Measurements from ENCODE around the gene SORL1-AS1.

Gene SORL1-AS1

DNA sequence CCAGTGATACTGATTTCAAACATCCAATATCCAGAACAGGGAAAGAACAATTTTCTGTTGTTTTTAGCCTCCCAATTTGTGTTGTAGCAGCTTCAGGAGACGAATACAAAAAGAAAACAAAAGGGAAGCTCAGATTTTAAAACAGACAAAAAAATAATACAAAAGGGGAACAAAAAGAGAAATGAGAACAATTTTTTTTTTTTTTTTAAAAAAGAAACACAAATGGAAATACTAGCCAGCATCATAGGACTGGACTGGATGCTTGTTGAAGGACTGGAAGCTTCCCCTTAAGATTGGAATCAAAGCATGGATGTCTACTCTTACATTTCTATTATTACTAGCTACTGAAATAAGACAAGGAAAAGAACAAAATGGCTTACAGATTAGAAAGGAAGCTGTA is 47.1 kb downstream of the SORL1-AS1 start:
- Histone ChIP-seq H3K79me2 (ENCODE audit: low read length) (no peaks in the 10 kb centered on the region), H3K27me3 (ENCODE audit: low read depth, low read length) (no peaks in the 10 kb centered on the region), H3K4me3 (ENCODE audit: low read length) (no peak overlapping the region), H3K36me3 (replicated peaks; ENCODE audit: low read depth, low read length) (no peaks in the 10 kb centered on the region), H3K4me2 (ENCODE audit: low read length) (no peak overlapping the region), H3K9ac (ENCODE audit: low read length) (no peak overlapping the region), H2AFZ (ENCODE audit: low read depth, low read length) (no peak overlapping the region), H4K20me1 (ENCODE audit: insufficient read depth, low read length) (no peaks in the 10 kb centered on the region), H3K9me3 (ENCODE audit: insufficient read depth, low read length) (peaks cover 6% of the 10 kb centered on the region; the same call in 1 of the 2 replicates), H3K4me1 (ENCODE audit: low read length) (peaks cover 11% of the 10 kb centered on the region), H3K27ac (ENCODE audit: low read length) (no peak overlapping the region)
- TF ChIP-seq, protein P1, sequence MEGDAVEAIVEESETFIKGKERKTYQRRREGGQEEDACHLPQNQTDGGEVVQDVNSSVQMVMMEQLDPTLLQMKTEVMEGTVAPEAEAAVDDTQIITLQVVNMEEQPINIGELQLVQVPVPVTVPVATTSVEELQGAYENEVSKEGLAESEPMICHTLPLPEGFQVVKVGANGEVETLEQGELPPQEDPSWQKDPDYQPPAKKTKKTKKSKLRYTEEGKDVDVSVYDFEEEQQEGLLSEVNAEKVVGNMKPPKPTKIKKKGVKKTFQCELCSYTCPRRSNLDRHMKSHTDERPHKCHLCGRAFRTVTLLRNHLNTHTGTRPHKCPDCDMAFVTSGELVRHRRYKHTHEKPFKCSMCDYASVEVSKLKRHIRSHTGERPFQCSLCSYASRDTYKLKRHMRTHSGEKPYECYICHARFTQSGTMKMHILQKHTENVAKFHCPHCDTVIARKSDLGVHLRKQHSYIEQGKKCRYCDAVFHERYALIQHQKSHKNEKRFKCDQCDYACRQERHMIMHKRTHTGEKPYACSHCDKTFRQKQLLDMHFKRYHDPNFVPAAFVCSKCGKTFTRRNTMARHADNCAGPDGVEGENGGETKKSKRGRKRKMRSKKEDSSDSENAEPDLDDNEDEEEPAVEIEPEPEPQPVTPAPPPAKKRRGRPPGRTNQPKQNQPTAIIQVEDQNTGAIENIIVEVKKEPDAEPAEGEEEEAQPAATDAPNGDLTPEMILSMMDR (IDR thresholded peaks at IDR 0.05; ENCODE audit: low read depth, low read length) = no peak
- TF ChIP-seq EZH2phosphoT487 (IDR thresholded peaks at IDR 0.05; ENCODE audit: low read depth) = no peak

DNA sequence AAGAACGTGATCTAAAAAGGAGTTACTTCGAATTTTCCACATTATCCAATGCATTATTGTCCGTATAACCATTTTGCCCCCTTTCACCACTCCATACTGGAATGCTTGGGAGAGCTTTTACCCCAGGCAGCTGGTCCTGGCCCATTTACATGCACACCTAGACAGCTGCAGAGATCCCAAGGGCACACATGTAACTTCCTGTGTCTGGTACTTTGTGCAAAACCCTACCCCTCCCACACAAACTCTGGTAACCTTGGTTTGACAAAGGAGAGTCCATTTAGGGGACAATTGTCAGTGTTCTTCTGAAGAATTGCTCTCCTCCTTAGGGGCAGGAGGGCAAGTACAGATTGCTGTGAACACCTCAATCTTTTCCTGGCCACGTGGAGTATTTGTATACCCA is 58.0 kb downstream of the SORL1-AS1 start:
- no peak overlapping the region for H3K4me2 ChIP-seq (ENCODE audit: low read length)
- H2AFZ ChIP-seq (ENCODE audit: low read depth, low read length) = no peak overlapping the region; the same call in 1 of the 2 replicates
- no peak overlapping the region for H3K4me3 ChIP-seq (ENCODE audit: low read length)
- 0 out of 2 replicates have a peak, but pooled peaks cover 3% of the 10 kb centered on the region for H3K27me3 ChIP-seq (ENCODE audit: low read depth, low read length)
- H3K4me1 ChIP-seq (ENCODE audit: low read length) = peaks cover 10% of the 10 kb centered on the region
- H3K27ac ChIP-seq (ENCODE audit: low read length) = no peak overlapping the region
- TF ChIP-seq, protein P1 (IDR thresholded peaks at IDR 0.05; ENCODE audit: low read depth, low read length) = no peak
- TF ChIP-seq EZH2phosphoT487 (IDR thresholded peaks at IDR 0.05; ENCODE audit: low read depth) = no peak
- no peaks in the 10 kb centered on the region for H4K20me1 ChIP-seq (ENCODE audit: insufficient read depth, low read length)
- no peaks in the 10 kb centered on the region for H3K36me3 ChIP-seq (replicated peaks; ENCODE audit: low read depth, low read length)
- no peak overlapping the region for H3K9ac ChIP-seq (ENCODE audit: low read length)
- H3K79me2 ChIP-seq (ENCODE audit: low read length) = no peaks in the 10 kb centered on the region
- no peaks in the 10 kb centered on the region for H3K9me3 ChIP-seq (ENCODE audit: insufficient read depth, low read length)

DNA sequence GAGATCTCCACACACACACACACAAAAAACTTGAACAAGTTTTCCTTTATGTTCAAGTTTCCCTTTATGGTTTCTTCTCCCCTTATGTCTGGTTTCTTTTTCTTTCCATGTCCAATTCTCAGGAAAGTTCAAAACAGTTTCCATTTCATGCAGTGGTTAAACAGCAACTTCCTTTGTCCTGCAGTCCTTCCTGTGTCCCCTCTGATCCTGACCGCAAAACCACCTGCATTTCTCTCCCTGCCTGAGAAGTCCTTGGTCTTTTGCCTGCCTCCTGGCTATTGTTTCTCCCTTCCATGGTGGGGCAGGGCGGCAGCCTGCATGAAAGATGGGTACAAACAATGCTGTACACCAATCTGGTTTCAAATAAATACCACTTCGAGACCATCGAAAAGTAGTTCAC is 58.9 kb downstream of the SORL1-AS1 start:
- H3K4me3 ChIP-seq (ENCODE audit: low read length) = no peak overlapping the region
- no peaks in the 10 kb centered on the region for H3K9me3 ChIP-seq (ENCODE audit: insufficient read depth, low read length)
- no peak for TF ChIP-seq EZH2phosphoT487 (IDR thresholded peaks at IDR 0.05; ENCODE audit: low read depth)
- TF ChIP-seq, protein P1 (IDR thresholded peaks at IDR 0.05; ENCODE audit: low read depth, low read length) = no peak
- H3K36me3 ChIP-seq (replicated peaks; ENCODE audit: low read depth, low read length) = no peaks in the 10 kb centered on the region
- peaks cover 10% of the 10 kb centered on the region for H3K4me1 ChIP-seq (ENCODE audit: low read length)
- H3K27ac ChIP-seq (ENCODE audit: low read length) = no peak overlapping the region
- H3K9ac ChIP-seq (ENCODE audit: low read length) = no peak overlapping the region
- no peaks in the 10 kb centered on the region for H3K79me2 ChIP-seq (ENCODE audit: low read length)
- 0 out of 2 replicates have a peak, but pooled peaks cover 3% of the 10 kb centered on the region for H3K27me3 ChIP-seq (ENCODE audit: low read depth, low read length)
- no peaks in the 10 kb centered on the region for H4K20me1 ChIP-seq (ENCODE audit: insufficient read depth, low read length)
- H2AFZ ChIP-seq (ENCODE audit: low read depth, low read length) = no peak overlapping the region
- H3K4me2 ChIP-seq (ENCODE audit: low read length) = no peak overlapping the region

- no peaks in the 10 kb centered on the region for H3K36me3 ChIP-seq (replicated peaks; ENCODE audit: low read depth, low read length)
- peaks cover 10% of the 10 kb centered on the region for H3K4me1 ChIP-seq (ENCODE audit: low read length)
- H3K27me3 ChIP-seq (ENCODE audit: low read depth, low read length) = 0 out of 2 replicates have a peak, but pooled peaks cover 3% of the 10 kb centered on the region
These were observed 60.9 kb downstream of the SORL1-AS1 start for GRCh38 chr11:121391914-121392313.

More at GRCh38 chr11:121391914-121392313, 60.9 kb downstream of the SORL1-AS1 start:
- Histone ChIP-seq H3K4me2 (ENCODE audit: low read length) (no peak overlapping the region), H3K9ac (ENCODE audit: low read length) (no peak overlapping the region), H3K4me3 (ENCODE audit: low read length) (no peak overlapping the region), H3K9me3 (ENCODE audit: insufficient read depth, low read length) (no peaks in the 10 kb centered on the region), H4K20me1 (ENCODE audit: insufficient read depth, low read length) (no peaks in the 10 kb centered on the region), H2AFZ (ENCODE audit: low read depth, low read length) (no peak overlapping the region), H3K27ac (ENCODE audit: low read length) (no peak overlapping the region), H3K79me2 (ENCODE audit: low read length) (no peaks in the 10 kb centered on the region)
- no peak for TF ChIP-seq EZH2phosphoT487 (IDR thresholded peaks at IDR 0.05; ENCODE audit: low read depth)
- TF ChIP-seq, protein P1 (IDR thresholded peaks at IDR 0.05; ENCODE audit: low read depth, low read length) = no peak

Data from OCI-LY3 (cell line).